ENCODE results near the gene SCN5A.

DNA sequence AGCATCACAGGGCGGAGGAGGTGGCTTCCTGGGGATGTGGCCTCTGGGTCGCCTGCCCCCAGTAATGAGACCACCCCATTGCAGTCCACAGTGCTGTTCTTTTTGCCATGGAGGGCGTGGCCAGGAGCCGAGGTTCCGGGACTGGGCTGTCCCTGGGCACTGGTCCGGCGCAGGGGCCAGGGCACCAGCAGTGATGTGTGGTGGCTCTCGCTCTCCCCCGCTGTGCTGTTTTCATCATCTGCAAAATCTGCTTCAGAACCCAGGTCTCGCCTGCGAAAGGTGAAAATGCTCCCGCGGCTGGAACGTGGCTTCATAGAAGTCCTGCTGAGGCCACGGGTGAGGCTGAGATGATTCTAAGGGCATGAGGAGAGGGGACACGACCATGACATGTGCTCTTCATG, 45.8 kb downstream of the SCN5A start:
- TF ChIP-seq, protein P1, sequence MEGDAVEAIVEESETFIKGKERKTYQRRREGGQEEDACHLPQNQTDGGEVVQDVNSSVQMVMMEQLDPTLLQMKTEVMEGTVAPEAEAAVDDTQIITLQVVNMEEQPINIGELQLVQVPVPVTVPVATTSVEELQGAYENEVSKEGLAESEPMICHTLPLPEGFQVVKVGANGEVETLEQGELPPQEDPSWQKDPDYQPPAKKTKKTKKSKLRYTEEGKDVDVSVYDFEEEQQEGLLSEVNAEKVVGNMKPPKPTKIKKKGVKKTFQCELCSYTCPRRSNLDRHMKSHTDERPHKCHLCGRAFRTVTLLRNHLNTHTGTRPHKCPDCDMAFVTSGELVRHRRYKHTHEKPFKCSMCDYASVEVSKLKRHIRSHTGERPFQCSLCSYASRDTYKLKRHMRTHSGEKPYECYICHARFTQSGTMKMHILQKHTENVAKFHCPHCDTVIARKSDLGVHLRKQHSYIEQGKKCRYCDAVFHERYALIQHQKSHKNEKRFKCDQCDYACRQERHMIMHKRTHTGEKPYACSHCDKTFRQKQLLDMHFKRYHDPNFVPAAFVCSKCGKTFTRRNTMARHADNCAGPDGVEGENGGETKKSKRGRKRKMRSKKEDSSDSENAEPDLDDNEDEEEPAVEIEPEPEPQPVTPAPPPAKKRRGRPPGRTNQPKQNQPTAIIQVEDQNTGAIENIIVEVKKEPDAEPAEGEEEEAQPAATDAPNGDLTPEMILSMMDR (IDR thresholded peaks at IDR 0.05), result no peak
- no peak for TF ChIP-seq EZH2 (IDR thresholded peaks at IDR 0.05; ENCODE audit: borderline replicate concordance, insufficient read depth, low read depth, low read length, poor library complexity, severe bottlenecking)
